Measurements from ENCODE around the gene SERPINA4.

SERPINA4 gene

GRCh38 chr14:94539181-94539580, 22.1 kb upstream of the SERPINA4 start:
- no peaks in the 10 kb centered on the region for H3K79me2 ChIP-seq (ENCODE audit: control insufficient read depth, low read length)
- H3F3A ChIP-seq (ENCODE audit: control insufficient read depth, insufficient read depth) = no peaks in the 10 kb centered on the region
- no peaks in the 10 kb centered on the region for H3K9me3 ChIP-seq (ENCODE audit: control insufficient read depth, insufficient read depth, low read length)
- no peak overlapping the region for H3K27ac ChIP-seq (ENCODE audit: low read depth, low read length)
- H3K27me3 ChIP-seq (ENCODE audit: control insufficient read depth, low read length) = peaks cover 6% of the 10 kb centered on the region
- H3K4me2 ChIP-seq (ENCODE audit: low read length) = no peak overlapping the region
- H4K20me1 ChIP-seq (ENCODE audit: control insufficient read depth, insufficient read depth, low read depth, low read length) = no peaks in the 10 kb centered on the region
- TF ChIP-seq CTCF (IDR thresholded peaks at IDR 0.05; ENCODE audit: low read depth, low read length, poor library complexity, severe bottlenecking) = no peak
- no peak for TF ChIP-seq EZH2phosphoT487 (IDR thresholded peaks at IDR 0.05; ENCODE audit: borderline replicate concordance, low read length)
- H3K4me3 ChIP-seq (ENCODE audit: low read length) = no peak overlapping the region
- H3K36me3 ChIP-seq (ENCODE audit: control insufficient read depth, low read length) = no peaks in the 10 kb centered on the region
- H3K9me2 ChIP-seq (replicated peaks; ENCODE audit: control insufficient read depth, low read length) = no peaks in the 10 kb centered on the region
- peaks cover 23% of the 10 kb centered on the region for H3K4me1 ChIP-seq (ENCODE audit: control insufficient read depth, low read length)

DNA sequence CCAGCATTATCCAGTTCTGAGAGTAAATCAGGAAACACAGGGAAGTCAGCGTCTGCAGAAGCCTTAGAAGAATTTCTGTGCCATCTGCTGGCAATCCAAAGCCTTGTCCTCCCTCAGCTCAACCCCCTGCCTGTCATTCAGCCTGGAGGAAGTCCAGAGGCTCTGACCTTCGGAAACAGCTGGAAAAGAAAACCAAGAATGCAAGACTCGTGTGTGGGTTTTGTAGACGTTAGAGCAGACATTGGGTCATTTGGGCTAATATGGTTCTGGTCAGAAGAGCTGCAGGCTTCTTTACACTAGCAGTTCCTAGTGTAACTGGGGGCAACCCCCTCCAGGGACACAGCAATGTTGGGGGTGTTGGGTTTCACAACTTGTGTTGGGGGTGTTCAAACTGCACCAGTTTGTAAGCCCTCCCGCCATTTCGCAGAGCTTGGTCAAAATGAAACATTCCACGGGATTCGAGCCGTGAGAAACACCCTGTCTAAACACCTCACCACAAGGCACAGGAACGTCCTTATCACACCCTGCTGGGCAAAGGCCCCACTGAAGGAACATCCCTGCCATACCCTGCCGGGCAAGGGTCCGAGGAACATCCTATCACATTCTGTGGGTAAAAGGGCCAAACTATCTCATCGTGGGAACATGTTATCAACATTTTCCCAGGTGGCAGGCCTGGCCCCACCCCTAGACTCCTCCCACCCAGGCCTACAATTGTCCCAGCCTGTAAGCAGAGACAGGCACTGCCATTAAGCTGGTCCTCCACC, 21.0 kb upstream of the SERPINA4 start:
- Histone ChIP-seq H3K9me3 (ENCODE audit: control insufficient read depth, insufficient read depth, low read length) (no peaks in the 10 kb centered on the region), H3K27ac (ENCODE audit: low read depth, low read length) (no peak overlapping the region), H3K79me2 (ENCODE audit: control insufficient read depth, low read length) (no peaks in the 10 kb centered on the region), H3K27me3 (ENCODE audit: control insufficient read depth, low read length) (peaks cover 6% of the 10 kb centered on the region), H3K36me3 (ENCODE audit: control insufficient read depth, low read length) (no peaks in the 10 kb centered on the region), H3K4me2 (ENCODE audit: low read length) (no peak overlapping the region), H3K9me2 (replicated peaks; ENCODE audit: control insufficient read depth, low read length) (no peaks in the 10 kb centered on the region), H3K4me1 (ENCODE audit: control insufficient read depth, low read length) (peaks cover 22% of the 10 kb centered on the region), H4K20me1 (ENCODE audit: control insufficient read depth, insufficient read depth, low read depth, low read length) (no peaks in the 10 kb centered on the region), H3F3A (ENCODE audit: control insufficient read depth, insufficient read depth) (no peaks in the 10 kb centered on the region), H3K4me3 (ENCODE audit: low read length) (no peak overlapping the region)
- TF ChIP-seq EZH2phosphoT487 (IDR thresholded peaks at IDR 0.05; ENCODE audit: borderline replicate concordance, low read length) (no peak), CTCF (IDR thresholded peaks at IDR 0.05; ENCODE audit: low read depth, low read length, poor library complexity, severe bottlenecking) (no peak)

- Histone ChIP-seq H4K20me1 (ENCODE audit: control insufficient read depth, insufficient read depth, low read depth, low read length) (no peaks in the 10 kb centered on the region), H3K4me2 (ENCODE audit: low read length) (no peak overlapping the region), H3K36me3 (ENCODE audit: control insufficient read depth, low read length) (no peaks in the 10 kb centered on the region), H3K4me3 (ENCODE audit: low read length) (no peak overlapping the region), H3K27ac (ENCODE audit: low read depth, low read length) (no peak overlapping the region), H3K4me1 (ENCODE audit: control insufficient read depth, low read length) (peaks cover 14% of the 10 kb centered on the region), H3F3A (ENCODE audit: control insufficient read depth, insufficient read depth) (no peaks in the 10 kb centered on the region), H3K27me3 (ENCODE audit: control insufficient read depth, low read length) (peaks cover 6% of the 10 kb centered on the region), H3K9me2 (replicated peaks; ENCODE audit: control insufficient read depth, low read length) (no peaks in the 10 kb centered on the region), H3K79me2 (ENCODE audit: control insufficient read depth, low read length) (no peaks in the 10 kb centered on the region), H3K9me3 (ENCODE audit: control insufficient read depth, insufficient read depth, low read length) (no peaks in the 10 kb centered on the region)
- no peak for TF ChIP-seq EZH2phosphoT487 (IDR thresholded peaks at IDR 0.05; ENCODE audit: borderline replicate concordance, low read length)
- TF ChIP-seq CTCF (IDR thresholded peaks at IDR 0.05; ENCODE audit: low read depth, low read length, poor library complexity, severe bottlenecking) = no peak
Measured at GRCh38 chr14:94541234-94541975, 19.8 kb upstream of the SERPINA4 start.
